Skeletal muscle satellite cell (primary cell): ENCODE results near the gene TNFSF9.
A peak's percentile ranks its signal among the peaks of the same experiment; 100 is the strongest.

ENCODE experiments used
- H3K27me3 ChIP-seq: 2 replicates; pipeline ENCODE4 v1.7.0; 2013; ENCODE audit warnings: low read length; ENCODE audit not compliant: control insufficient read depth, insufficient read depth
- H3K36me3 ChIP-seq: 2 replicates; pipeline ENCODE4 v1.7.0; 2013; ENCODE audit warnings: mild to moderate bottlenecking, control low read depth, low read length; ENCODE audit not compliant: insufficient read depth
- H3K4me1 ChIP-seq: 2 replicates; pipeline ENCODE4 v1.7.0; 2013; ENCODE audit warnings: low read length; ENCODE audit not compliant: control insufficient read depth, insufficient read depth
- H3K4me2 ChIP-seq: 2 replicates; pipeline ENCODE4 v1.7.0; 2013; ENCODE audit warnings: mild to moderate bottlenecking, low read length
- H3K4me3 ChIP-seq: 2 replicates; pipeline ENCODE4 v1.7.0; 2013; ENCODE audit warnings: low read length
- H3K9ac ChIP-seq: 2 replicates; pipeline ENCODE4 v1.7.0; 2013; ENCODE audit warnings: mild to moderate bottlenecking, low read depth, low read length, moderate library complexity
- H3K9me3 ChIP-seq: replicated peaks from 2 replicates; pipeline ENCODE4 v1.7.0; 2013; ENCODE audit warnings: mild to moderate bottlenecking, control low read depth, low read length

Gene TNFSF9

DNA sequence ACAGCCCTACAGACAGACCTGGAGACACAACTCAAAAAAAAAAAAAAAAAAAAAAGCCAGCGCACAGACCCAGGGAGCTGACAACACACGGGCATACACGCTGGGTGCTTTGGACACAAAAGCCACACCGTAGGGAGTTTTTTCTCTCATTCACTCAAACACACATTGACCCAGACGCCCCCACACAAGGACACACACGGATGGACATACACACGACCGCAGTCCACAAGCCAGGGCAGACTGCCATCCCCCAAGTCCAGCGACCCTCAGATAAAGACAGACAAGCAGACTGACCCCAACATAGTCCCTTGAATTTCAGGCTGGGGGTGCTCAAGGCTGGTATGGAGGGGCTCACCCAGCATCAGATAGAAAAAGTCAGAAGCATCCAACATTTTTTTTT lies 16.7 kb upstream of the TNFSF9 start:
- H3K36me3 ChIP-seq, result no peaks in the 10 kb centered on the region
- H3K4me3 ChIP-seq, result no peak overlapping the region
- no peak overlapping the region for H3K9ac ChIP-seq
- H3K4me1 ChIP-seq, result peaks cover 7% of the 10 kb centered on the region
- H3K27me3 ChIP-seq, result peaks cover 7% of the 10 kb centered on the region
- no peak overlapping the region for H3K4me2 ChIP-seq
- H3K9me3 ChIP-seq, result no peaks in the 10 kb centered on the region

DNA sequence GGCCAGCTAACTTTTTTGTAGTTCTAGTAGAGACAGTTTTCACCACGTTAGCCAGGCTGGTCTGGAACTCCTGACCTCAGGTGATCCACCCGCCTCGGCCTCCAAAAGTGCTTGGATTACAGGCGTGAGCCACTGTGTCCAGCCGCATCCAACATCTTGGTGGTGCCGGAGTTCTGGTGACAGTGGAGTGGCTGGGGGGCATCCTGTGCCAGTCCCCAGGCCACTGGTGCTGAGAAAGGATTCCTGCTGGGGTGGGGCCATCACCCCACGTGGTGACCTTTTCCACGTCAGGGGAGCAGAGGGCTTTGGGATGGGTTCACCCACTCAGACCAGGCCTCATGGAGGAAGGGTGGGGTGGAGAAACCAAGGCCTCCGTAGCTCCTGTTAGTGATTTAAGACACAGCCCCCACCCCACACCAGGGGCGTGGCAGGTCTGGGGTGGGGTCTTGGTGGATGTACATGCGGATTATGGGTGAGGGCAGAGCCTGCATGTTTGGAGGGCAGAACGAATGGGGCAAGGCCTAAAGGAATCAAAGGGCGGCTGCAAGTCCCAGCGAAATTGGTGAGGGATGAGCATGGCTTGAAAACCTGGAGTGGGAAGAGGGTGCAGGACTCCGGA lies 15.8 kb upstream of the TNFSF9 start:
- no peak overlapping the region for H3K4me2 ChIP-seq
- no peak overlapping the region for H3K4me3 ChIP-seq
- H3K9me3 ChIP-seq, result no peaks in the 10 kb centered on the region
- no peak overlapping the region for H3K9ac ChIP-seq
- peaks cover 9% of the 10 kb centered on the region for H3K4me1 ChIP-seq
- peaks cover 7% of the 10 kb centered on the region for H3K27me3 ChIP-seq
- H3K36me3 ChIP-seq, result no peaks in the 10 kb centered on the region

DNA sequence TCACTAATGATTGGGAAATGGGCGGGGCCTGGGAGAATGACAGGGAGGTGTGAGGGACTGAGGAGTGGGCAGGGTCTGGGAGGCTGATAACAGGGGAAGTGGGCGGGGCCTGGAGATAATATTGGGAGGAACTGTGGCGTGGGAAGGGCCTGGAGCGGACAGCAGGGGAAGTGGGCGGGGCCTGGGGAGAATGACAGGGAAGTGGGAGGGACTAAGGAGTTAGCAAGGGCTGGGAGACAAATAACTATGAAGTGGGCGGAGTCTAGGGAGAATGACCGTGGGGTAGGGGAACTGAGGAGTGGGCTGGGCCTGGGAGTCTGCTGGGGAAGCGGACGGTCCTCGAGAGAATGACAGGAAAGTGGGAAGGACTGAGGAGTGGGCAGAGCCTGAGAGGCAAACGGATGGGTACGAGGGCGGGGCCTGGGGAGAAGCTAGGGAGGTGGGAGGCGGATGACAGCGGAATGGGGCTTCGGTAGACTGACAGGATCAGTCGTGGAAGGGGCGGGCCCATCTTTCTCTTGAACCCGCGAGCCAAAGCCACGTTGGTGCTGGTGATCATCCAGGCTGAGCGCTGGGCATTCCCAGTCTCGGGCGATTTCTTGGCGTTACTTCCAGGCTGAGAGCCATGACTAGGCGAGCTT lies 14.7 kb upstream of the TNFSF9 start:
- H3K9me3 ChIP-seq, result no peaks in the 10 kb centered on the region
- peaks cover 7% of the 10 kb centered on the region for H3K27me3 ChIP-seq
- H3K4me2 ChIP-seq, result peak overlapping the region; percentile 98
- H3K9ac ChIP-seq, result peak overlapping the region; percentile 75
- H3K4me1 ChIP-seq, result peaks cover 9% of the 10 kb centered on the region
- peak overlapping the region; percentile 83 for H3K4me3 ChIP-seq
- no peaks in the 10 kb centered on the region for H3K36me3 ChIP-seq

DNA sequence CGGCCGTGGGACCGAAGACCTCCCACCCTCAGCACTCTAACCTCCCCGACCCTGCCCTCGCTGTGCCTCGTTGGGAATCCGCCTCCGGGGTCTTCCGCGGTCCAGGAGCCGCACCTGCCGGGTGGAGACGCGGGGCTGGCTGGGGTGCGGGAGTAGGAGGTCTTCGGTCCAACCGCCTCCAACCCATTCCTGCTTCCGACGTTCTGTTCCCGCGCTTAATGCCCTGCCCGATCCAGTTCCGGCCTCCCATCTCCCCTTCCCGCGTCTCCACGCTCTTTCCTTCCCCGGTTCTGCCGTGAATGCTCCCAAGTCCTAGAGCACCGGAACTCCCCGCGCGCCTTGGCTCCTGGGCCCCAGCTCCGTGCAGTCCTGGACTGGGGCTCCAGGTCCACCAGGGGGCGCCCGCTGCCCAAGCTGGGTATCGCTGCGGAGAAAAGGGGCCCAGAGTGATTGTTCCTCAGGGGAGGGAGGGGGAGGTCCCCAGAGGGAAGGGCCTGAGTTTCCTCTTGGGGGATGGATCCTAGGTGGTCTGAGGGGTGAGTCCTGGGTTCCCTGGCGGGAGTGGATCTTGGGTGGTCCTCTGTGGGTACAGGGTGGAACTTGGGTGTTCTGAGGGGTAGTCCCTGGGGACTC lies 14.1 kb upstream of the TNFSF9 start:
- no peaks in the 10 kb centered on the region for H3K36me3 ChIP-seq
- peak overlapping the region; percentile 83 for H3K4me3 ChIP-seq
- H3K27me3 ChIP-seq, result peaks cover 7% of the 10 kb centered on the region
- H3K9me3 ChIP-seq, result no peaks in the 10 kb centered on the region
- peak overlapping the region; percentile 98 for H3K4me2 ChIP-seq
- H3K9ac ChIP-seq, result peak overlapping the region; percentile 75
- peaks cover 9% of the 10 kb centered on the region for H3K4me1 ChIP-seq

DNA sequence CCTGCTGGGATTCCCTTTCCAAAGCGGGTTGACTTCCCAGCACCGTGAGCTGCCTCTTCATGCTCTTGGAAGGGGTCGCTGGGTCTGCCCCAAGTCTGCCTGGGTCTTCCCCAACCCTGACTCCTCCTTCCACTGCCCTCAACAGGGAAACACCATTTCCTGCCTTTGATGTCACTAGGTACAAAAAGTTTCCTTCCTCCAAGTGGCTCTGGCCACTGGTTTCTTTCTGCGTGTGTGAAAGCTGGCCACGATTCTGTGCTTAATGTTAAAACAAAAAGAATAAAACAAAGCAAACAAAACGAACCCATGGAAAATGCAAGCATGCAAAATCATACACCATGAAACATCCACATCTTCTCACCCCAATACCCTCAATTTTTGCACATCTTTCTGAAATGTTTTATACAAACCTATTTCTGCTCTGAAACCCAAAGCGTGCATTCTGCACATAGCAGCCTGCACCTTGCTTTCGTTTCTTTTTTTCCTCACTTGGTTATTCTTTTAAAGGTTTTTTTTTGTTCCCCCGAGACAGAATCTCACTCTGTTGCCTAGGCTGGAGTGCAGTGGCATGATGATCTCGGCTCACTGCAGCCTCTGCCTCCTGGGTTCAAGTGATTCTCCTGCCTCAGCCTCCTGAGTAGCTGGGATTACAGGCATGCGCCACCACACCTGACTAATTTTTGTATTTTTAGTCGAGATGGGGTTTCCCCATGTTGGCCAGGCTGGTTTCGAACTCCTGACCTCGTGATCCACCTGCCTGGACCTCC lies 12.5 kb upstream of the TNFSF9 start:
- Histone ChIP-seq H3K27me3 (peaks cover 7% of the 10 kb centered on the region), H3K36me3 (no peaks in the 10 kb centered on the region), H3K9ac (no peak overlapping the region), H3K4me2 (no peak overlapping the region), H3K4me3 (no peak overlapping the region), H3K4me1 (peaks cover 9% of the 10 kb centered on the region), H3K9me3 (no peaks in the 10 kb centered on the region)

DNA sequence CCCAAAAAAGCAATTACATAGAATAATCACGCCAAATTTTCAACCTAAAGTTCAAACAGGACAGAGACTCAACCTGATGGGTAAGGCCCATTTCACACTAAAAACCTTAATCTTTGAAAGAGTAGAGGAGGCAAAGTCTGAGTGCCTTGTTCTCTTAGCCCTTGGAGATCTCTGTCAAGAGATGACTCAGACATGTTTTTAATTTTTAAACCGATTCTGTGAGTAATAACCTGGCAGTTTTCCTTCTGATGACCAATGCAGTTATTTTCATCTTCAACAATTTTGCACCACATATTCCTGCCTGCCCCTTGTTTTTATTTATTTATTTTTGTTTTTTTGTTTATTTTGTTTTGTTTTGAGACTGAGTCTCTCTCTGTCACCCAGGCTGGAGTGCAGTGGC lies 11.5 kb upstream of the TNFSF9 start:
- Histone ChIP-seq H3K9me3 (no peaks in the 10 kb centered on the region), H3K4me3 (no peak overlapping the region), H3K27me3 (peaks cover 7% of the 10 kb centered on the region), H3K9ac (no peak overlapping the region), H3K4me2 (peak overlapping the region; percentile 35), H3K36me3 (no peaks in the 10 kb centered on the region), H3K4me1 (peaks cover 9% of the 10 kb centered on the region)

DNA sequence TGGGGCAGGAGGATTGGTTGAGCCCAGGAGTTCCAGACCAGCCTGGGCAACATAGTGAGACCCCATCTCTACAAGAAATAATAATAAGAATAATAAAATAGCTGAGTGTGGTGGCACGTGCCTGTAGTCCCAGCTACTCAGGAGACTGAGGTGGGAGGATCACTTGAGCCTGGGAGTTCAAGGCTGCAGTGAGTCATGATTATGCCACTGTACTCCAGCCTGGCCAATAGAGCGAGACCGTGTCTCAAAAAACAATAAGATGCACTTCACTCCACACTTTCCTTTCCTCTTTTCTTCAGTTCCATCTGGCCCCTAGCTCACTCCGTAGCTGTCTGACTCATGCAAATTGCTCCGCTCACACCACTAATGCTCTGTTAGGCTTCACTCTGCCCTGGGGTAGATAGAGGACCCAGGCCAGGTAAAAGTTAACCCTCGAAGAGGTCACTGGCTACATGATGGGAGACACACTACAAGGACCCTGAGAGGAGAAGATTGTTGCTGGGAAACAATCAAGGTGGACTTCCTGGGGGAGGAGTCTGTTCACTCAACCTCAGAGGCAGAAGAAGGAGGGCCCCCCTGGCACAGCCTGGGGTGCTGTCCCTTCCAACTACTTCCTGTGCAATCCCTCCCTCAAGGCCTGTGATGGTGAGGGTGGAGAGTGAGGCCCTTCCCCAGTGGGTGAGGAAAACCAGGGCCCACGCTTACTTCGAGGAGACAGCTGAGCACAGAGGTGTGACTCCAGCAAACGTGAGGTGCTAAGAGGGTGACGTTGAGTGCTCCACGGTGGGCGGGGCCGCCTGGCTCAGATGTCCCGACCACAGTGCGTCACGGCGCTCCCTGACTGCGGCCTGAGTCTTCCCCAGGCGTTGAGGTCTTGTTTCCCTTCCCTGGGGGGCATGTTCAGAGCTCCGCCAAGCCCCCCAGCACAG lies 8.8 kb upstream of the TNFSF9 start:
- Histone ChIP-seq H3K36me3 (no peaks in the 10 kb centered on the region), H3K4me1 (peaks cover 3% of the 10 kb centered on the region), H3K27me3 (peaks cover 7% of the 10 kb centered on the region), H3K4me2 (no peak overlapping the region), H3K4me3 (no peak overlapping the region), H3K9ac (no peak overlapping the region), H3K9me3 (no peaks in the 10 kb centered on the region)

DNA sequence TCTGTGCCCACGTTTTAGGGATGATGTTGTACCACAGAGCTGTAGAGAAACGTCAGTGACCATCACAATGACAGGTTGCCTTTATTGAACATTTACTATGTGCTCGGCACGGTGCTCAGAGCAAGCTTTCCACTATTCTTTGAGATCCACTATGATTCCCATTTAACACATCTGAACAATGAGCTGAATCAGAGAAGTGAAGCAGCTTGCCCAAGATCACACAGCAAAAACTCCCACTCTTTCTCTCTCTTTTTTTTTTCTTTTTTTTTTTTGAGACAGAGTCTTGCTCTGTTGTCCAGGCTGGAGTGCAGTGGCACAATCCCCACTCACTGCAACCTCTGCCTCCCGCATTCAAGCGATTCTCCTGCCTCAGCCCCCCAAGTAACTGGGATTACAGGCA lies 8.1 kb upstream of the TNFSF9 start:
- H3K4me2 ChIP-seq, result no peak overlapping the region
- H3K9ac ChIP-seq, result no peak overlapping the region
- H3K9me3 ChIP-seq, result no peaks in the 10 kb centered on the region
- no peaks in the 10 kb centered on the region for H3K36me3 ChIP-seq
- H3K27me3 ChIP-seq, result peaks cover 7% of the 10 kb centered on the region
- H3K4me1 ChIP-seq, result peaks cover 3% of the 10 kb centered on the region
- H3K4me3 ChIP-seq, result no peak overlapping the region

DNA sequence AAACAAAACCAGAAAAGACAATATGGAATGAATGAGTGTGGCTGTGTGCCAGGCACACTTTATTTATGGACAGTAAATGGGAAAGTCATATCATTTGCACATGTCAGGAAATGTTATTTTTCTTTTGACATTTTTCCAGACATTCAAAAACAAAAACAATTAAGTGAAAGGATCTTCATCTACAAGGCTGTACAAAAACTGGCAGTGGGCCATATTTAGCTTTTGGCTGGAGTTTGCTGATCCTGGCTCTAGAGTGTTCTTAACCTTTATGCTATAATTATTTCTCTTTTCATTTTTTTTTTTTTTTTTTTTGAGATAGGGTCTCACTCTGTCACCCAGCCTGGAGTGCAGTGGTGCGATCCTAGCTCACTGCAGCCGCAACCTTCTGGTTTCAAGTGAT lies 6.5 kb upstream of the TNFSF9 start:
- H3K9me3 ChIP-seq, result no peaks in the 10 kb centered on the region

DNA sequence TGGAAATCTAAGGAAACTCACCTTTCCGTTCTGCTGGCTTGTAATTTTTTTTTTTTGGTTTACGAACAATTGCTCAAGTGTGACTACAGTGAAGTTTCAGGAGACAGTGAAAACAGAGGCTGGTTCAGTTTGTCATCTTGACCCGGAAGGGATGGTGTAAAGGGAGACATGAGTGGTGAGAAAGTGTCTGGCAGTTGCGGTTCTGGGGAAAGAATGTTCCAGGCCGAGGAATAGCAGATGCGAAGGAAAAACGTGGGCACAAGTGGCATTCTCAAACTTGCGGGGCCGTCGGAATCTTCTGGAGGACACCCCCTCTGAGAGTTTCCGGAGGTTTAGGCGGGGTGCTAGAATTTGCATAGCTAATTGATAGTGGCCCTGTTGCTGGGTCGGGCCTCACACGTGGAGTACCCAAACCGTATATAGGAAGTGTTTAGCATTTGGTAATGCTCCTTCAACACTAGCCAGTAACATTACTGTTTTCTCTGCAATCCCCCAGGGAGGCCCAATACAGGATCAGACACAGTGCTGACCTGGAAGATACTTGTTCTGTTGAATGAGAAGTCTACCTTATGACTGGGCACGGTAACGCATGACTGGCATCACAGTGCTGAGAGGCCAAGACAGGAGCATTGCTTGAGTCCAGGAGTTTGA lies 2.8 kb upstream of the TNFSF9 start:
- no peaks in the 10 kb centered on the region for H3K9me3 ChIP-seq
- H3K9ac ChIP-seq, result no peak overlapping the region
- no peaks in the 10 kb centered on the region for H3K36me3 ChIP-seq
- peaks cover 11% of the 10 kb centered on the region for H3K27me3 ChIP-seq
- H3K4me1 ChIP-seq, result peaks cover 15% of the 10 kb centered on the region
- no peak overlapping the region for H3K4me3 ChIP-seq
- no peak overlapping the region for H3K4me2 ChIP-seq

More for the DNA sequence above, 6.5 kb upstream of the TNFSF9 start:
- H3K4me3 ChIP-seq, result no peak overlapping the region
- no peak overlapping the region for H3K9ac ChIP-seq
- H3K4me2 ChIP-seq, result no peak overlapping the region
- no peaks in the 10 kb centered on the region for H3K4me1 ChIP-seq
- no peaks in the 10 kb centered on the region for H3K27me3 ChIP-seq
- no peaks in the 10 kb centered on the region for H3K36me3 ChIP-seq
